Astrocyte of the cerebellum (primary cell): ENCODE data around the gene PPP2R5C.

Experiments used
- DNase-seq: peaks from one replicate; pipeline ENCODE4 v3.0.0-alpha.2; 2011; ENCODE audit warnings: low read depth
- H3K4me3 ChIP-seq: 2 replicates; pipeline ENCODE4 v1.5.1; 2011; ENCODE audit warnings: mild to moderate bottlenecking, low read depth, low read length, moderate library complexity
- CTCF ChIP-seq: IDR thresholded peaks from 2 replicates; pipeline ENCODE4 v1.5.1; 2012; ENCODE audit warnings: low read length, low read depth, moderate library complexity, mild to moderate bottlenecking; ENCODE audit errors: missing control alignments
- in situ Hi-C: cut with HindIII; loops from 2 replicates; pipeline ENCODE4 v1.10.0; 2017; ENCODE audit warnings: low sequenced_read_pairs

PPP2R5C gene

DNA sequence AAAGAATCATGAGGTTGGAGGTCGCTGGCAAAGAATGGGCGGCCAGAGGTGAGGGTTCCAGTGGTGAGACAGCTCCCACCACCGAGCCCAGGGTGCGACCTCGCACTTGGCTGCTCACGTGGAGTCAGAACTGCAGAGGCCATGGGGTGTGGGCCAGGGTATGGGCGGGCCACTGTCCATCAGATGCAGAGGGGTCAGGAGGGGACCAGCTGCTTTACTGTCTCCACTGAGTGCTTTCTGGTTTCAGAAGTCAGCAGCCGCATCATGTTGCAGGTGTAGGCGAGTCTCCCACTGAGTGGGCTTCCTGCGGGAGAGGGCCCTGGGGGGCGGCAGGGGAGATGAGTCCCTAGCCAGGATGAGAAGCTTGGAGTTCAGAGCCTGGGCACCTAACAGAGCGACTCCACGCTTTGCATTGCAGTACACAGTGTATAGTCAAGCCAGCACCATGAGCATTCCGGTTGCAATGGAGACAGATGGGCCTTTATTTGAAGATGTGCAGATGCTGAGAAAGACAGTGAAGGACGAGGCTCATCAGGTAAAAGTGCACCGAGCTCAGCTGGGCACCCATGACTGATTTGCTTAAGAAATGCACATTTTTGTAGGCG, 156.0 kb downstream of the PPP2R5C start:
- in situ Hi-C loops = no loop called here
- H3K4me3 ChIP-seq = no peak overlapping the region
- DNase-seq = no peak
- TF ChIP-seq CTCF = no peak

DNA sequence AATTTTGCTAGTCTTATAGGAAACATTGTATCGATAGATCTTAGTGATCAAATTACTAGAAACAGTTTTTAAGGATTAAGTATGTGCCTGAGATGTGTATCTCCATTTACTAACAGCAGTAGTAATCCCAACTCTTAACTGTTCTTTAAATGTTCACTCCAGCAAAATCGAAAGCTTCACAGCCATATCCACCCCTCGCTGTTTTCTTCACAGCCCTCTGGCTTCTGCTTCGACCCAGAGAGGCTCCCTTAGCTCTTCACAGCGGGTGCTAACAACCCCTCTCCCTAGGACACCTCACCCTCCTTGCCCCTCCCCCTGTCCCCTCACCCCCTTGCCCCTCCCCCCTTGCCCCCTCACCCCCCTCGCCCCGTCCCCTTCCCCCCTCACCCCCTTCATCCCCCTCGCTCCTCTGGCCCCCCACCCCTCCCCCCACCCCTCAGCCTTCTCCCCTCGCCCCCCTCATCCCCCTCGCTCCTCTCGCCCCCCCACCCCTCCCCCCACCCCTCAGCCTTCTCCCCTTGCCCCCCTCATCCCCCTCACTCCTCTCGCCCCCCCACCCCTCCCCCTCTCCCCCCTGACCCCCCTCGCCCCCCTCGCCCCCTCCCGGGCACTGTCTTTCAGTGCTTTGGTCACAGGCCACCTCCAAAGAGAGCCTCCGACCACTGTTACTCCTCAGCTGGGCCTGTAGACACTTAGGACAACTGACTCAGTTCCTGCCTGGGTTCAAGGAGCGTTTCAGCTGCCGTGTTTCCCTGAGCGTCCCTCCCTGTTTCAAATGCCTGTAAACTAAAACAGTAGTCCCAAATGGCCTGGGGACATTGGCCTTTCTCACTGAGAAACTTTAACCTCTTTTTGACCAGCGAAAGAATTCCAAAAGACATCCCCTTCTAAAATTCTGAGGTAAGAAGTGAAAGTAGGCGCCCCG, 156.8 kb downstream of the PPP2R5C start:
- TF ChIP-seq CTCF = no peak
- no peak for DNase-seq
- H3K4me3 ChIP-seq = no peak overlapping the region
- in situ Hi-C loops = no loop called here

DNA sequence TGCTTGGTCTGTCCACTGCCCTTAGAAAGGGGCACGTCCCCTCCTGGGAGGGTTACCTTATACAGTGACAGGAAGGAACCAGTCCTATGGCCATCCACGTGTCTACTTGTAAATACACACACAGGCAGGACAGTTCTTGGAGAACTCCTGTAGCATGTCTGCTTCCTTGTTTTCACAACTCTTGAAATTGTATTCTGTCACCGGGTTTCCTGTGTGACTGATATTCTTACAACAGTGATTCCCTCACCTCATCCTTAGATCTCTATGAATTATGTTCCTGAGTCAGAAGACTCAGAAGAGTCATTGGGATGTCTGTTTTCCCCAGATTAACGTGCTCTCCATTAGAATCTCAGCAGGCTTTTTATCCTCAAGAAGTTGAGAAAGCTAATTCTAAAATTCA, 158.8 kb downstream of the PPP2R5C start:
- in situ Hi-C loops = no loop called here
- DNase-seq = no peak
- no peak for TF ChIP-seq CTCF
- no peak overlapping the region for H3K4me3 ChIP-seq

GRCh38 chr14:101922866-101923265, 161.4 kb downstream of the PPP2R5C start:
- in situ Hi-C loops = no loop called here
- DNase-seq = no peak
- TF ChIP-seq CTCF = no peak
- H3K4me3 ChIP-seq = no peak overlapping the region

- in situ Hi-C loops = no loop called here
- TF ChIP-seq CTCF = no peak
- DNase-seq = no peak
- no peak overlapping the region for H3K4me3 ChIP-seq
Observed at GRCh38 chr14:101925152-101925551, 163.6 kb downstream of the PPP2R5C start.

DNA sequence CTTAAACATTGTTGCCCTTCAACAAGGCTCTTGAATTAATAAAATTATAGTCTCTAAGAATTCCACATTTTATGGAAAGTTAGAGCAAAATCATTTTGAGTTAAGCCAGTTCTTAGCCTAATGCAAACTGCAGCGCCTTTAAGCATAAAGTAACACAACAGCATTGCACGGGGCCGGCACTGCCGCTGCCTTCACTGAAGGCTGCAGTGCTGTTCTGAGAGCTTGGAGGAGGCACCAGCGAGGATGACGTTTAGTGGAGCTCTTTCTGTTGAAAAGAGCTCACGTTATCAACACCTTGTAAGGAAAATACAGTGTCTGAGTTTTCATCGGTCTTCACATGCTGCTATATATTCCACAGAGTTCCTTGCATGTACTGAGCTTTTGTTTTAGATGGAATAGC, 164.6 kb downstream of the PPP2R5C start:
- no peak overlapping the region for H3K4me3 ChIP-seq
- in situ Hi-C loops = no loop called here
- TF ChIP-seq CTCF = no peak
- no peak for DNase-seq
